Measurements from ENCODE around the gene EIF3B.

DNA sequence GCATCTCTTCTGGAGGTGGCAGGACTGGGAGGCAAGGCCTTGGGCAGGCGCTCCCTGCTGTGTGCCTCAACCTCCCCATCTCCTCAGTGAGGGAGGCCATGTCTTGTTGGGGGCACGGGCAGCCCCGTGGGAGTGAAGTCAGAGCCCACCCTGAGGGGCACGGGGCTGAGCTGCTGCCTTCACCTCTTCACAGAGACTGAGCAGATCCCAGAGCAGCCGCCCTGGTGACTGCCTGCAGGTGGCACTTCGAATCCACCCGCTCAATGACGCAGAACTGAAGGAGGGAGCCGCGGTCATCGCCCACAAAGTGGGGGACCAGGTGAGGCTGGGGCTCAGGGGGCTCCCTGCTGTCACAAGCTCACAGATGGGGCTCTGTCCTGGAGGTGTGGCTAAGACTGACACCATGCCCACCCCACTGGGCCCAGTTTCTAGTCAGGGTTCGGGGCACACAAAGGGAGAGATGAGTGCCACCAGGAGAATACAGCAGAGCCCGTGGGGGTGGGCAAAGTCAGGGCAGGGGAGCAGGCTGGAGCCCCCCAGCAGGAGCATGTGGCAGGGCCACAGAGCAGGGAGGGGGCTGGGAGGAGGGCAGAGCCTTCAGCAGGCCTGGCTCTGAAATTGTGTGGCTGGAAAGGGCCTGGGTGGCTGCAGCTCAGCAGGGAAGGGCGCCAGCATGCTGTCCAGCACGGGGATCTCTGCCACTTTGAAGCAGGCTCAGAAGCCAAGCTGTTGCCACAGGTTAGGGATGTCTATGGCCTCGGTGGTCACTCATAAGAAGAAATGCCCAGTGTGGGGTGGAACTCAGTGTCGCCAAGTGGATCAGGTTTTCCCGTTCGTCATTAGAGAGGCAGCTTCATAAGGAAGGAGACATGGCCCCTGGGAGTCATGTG lies 30.0 kb downstream of the EIF3B start:
- TF ChIP-seq, protein P1, sequence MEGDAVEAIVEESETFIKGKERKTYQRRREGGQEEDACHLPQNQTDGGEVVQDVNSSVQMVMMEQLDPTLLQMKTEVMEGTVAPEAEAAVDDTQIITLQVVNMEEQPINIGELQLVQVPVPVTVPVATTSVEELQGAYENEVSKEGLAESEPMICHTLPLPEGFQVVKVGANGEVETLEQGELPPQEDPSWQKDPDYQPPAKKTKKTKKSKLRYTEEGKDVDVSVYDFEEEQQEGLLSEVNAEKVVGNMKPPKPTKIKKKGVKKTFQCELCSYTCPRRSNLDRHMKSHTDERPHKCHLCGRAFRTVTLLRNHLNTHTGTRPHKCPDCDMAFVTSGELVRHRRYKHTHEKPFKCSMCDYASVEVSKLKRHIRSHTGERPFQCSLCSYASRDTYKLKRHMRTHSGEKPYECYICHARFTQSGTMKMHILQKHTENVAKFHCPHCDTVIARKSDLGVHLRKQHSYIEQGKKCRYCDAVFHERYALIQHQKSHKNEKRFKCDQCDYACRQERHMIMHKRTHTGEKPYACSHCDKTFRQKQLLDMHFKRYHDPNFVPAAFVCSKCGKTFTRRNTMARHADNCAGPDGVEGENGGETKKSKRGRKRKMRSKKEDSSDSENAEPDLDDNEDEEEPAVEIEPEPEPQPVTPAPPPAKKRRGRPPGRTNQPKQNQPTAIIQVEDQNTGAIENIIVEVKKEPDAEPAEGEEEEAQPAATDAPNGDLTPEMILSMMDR (IDR thresholded peaks at IDR 0.05 in 8 of 11, conservative IDR thresholded peaks at IDR 0.05 in 3 of 11): no peak
- TF ChIP-seq POLR2AphosphoS5 (IDR thresholded peaks at IDR 0.05): peak in 1 of 3 donors; percentile 8
- no peak for TF ChIP-seq POLR2A (IDR thresholded peaks at IDR 0.05)

Data from spleen (tissue), 7 donors.